Measurements from ENCODE around the gene AGBL4. TPM values are rescaled to one million over a fixed set of nuclear protein-coding genes. Genes with fewer than 3 reads are reported as not detected.

The AGBL4 gene
- polyA plus RNA-seq, 1 experiment: not detected

GRCh38 chr1:49416758-49417157, 607.0 kb downstream of the AGBL4 start:
- Histone ChIP-seq H3K27me3 (ENCODE audit: control insufficient read depth, insufficient read depth, low read length) (no peaks in the 10 kb centered on the region), H3K9me3 (ENCODE audit: control insufficient read depth, insufficient read depth, low read length) (peaks cover 5% of the 10 kb centered on the region), H3K27ac (ENCODE audit: low read depth, low read length) (no peak overlapping the region), H3K4me3 (ENCODE audit: low read depth, low read length) (no peak overlapping the region)
- no peak for DNase-seq (ENCODE audit: low read depth, low spot score)
- CTCF ChIA-PET: no interaction called here
- POLR2A ChIA-PET: no interaction called here
- TF ChIP-seq CTCF (IDR thresholded peaks at IDR 0.05; ENCODE audit: low read depth, low read length): no peak

GRCh38 chr1:49408346-49408745, 615.4 kb downstream of the AGBL4 start:
- H3K27ac ChIP-seq (ENCODE audit: low read depth, low read length): no peak overlapping the region
- H3K4me3 ChIP-seq (ENCODE audit: low read depth, low read length): no peak overlapping the region
- no peak for TF ChIP-seq CTCF (IDR thresholded peaks at IDR 0.05; ENCODE audit: low read depth, low read length)
- no peaks in the 10 kb centered on the region for H3K27me3 ChIP-seq (ENCODE audit: control insufficient read depth, insufficient read depth, low read length)
- no peak for DNase-seq (ENCODE audit: low read depth, low spot score)
- ChIA-PET POLR2A (no interaction called here), CTCF (no interaction called here)
- H3K9me3 ChIP-seq (ENCODE audit: control insufficient read depth, insufficient read depth, low read length): peaks cover 7% of the 10 kb centered on the region

GRCh38 chr1:49397086-49397485, 626.7 kb downstream of the AGBL4 start:
- H3K27me3 ChIP-seq (ENCODE audit: control insufficient read depth, insufficient read depth, low read length): no peaks in the 10 kb centered on the region
- no peak overlapping the region for H3K27ac ChIP-seq (ENCODE audit: low read depth, low read length)
- CTCF ChIA-PET: no interaction called here
- no peak overlapping the region for H3K4me3 ChIP-seq (ENCODE audit: low read depth, low read length)
- POLR2A ChIA-PET: no interaction called here
- no peaks in the 10 kb centered on the region; the same call in 1 of the 2 replicates for H3K9me3 ChIP-seq (ENCODE audit: control insufficient read depth, insufficient read depth, low read length)
- no peak for TF ChIP-seq CTCF (IDR thresholded peaks at IDR 0.05; ENCODE audit: low read depth, low read length)
- DNase-seq (ENCODE audit: low read depth, low spot score): no peak

- TF ChIP-seq CTCF (IDR thresholded peaks at IDR 0.05; ENCODE audit: low read depth, low read length): no peak
- H3K27ac ChIP-seq (ENCODE audit: low read depth, low read length): no peak overlapping the region
- ChIA-PET POLR2A (no interaction called here), CTCF (no interaction called here)
- H3K27me3 ChIP-seq (ENCODE audit: control insufficient read depth, insufficient read depth, low read length): no peaks in the 10 kb centered on the region
- no peaks in the 10 kb centered on the region; the same call in 1 of the 2 replicates for H3K9me3 ChIP-seq (ENCODE audit: control insufficient read depth, insufficient read depth, low read length)
- no peak for DNase-seq (ENCODE audit: low read depth, low spot score)
- H3K4me3 ChIP-seq (ENCODE audit: low read depth, low read length): no peak overlapping the region
Measured at GRCh38 chr1:49394200-49394599, 629.6 kb downstream of the AGBL4 start.

- Histone ChIP-seq H3K27me3 (ENCODE audit: control insufficient read depth, insufficient read depth, low read length) (no peaks in the 10 kb centered on the region), H3K9me3 (ENCODE audit: control insufficient read depth, insufficient read depth, low read length) (no peaks in the 10 kb centered on the region), H3K4me3 (ENCODE audit: low read depth, low read length) (no peak overlapping the region), H3K27ac (ENCODE audit: low read depth, low read length) (no peak overlapping the region)
- CTCF ChIA-PET: no interaction called here
- POLR2A ChIA-PET: no interaction called here
- no peak for DNase-seq (ENCODE audit: low read depth, low spot score)
- no peak for TF ChIP-seq CTCF (IDR thresholded peaks at IDR 0.05; ENCODE audit: low read depth, low read length)
Measured at GRCh38 chr1:49389699-49390098, 634.1 kb downstream of the AGBL4 start.

All from AG04450 (cell line).